ENCODE data around the gene DICER1.

- TF ChIP-seq, protein P1, sequence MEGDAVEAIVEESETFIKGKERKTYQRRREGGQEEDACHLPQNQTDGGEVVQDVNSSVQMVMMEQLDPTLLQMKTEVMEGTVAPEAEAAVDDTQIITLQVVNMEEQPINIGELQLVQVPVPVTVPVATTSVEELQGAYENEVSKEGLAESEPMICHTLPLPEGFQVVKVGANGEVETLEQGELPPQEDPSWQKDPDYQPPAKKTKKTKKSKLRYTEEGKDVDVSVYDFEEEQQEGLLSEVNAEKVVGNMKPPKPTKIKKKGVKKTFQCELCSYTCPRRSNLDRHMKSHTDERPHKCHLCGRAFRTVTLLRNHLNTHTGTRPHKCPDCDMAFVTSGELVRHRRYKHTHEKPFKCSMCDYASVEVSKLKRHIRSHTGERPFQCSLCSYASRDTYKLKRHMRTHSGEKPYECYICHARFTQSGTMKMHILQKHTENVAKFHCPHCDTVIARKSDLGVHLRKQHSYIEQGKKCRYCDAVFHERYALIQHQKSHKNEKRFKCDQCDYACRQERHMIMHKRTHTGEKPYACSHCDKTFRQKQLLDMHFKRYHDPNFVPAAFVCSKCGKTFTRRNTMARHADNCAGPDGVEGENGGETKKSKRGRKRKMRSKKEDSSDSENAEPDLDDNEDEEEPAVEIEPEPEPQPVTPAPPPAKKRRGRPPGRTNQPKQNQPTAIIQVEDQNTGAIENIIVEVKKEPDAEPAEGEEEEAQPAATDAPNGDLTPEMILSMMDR (IDR thresholded peaks at IDR 0.05 in 4 of 5, conservative IDR thresholded peaks at IDR 0.05 in 1 of 5): no peak
- TF ChIP-seq POLR2A (IDR thresholded peaks at IDR 0.05): no peak
Observed at GRCh38 chr14:95147597-95147996, 9.7 kb downstream of the DICER1 start.
